Muscle of back (tissue), 11 donors: ENCODE measurements around the gene ZMIZ1. TPM values are rescaled to one million over a fixed set of nuclear protein-coding genes. Genes with fewer than 3 reads are reported as not detected.

ENCODE experiments used
- DNase-seq, 3 donors: peaks; one replicate each; pipeline versions ENCODE4 v3.0.0 to v3.0.0-alpha.2; 2013
- polyA plus RNA-seq, 10 donors: library from polyadenylated mRNA; unstranded; fragments of 120-200 nt; gene quantifications; one replicate each; pipeline ENCODE4 v1.2.1, GENCODE V29; 2013; ENCODE audit not compliant: insufficient read length in 10 of 10

The ZMIZ1 gene
- polyA plus RNA-seq, 10 donors: 27.1 to 52.0 (median 35.3) TPM

DNA sequence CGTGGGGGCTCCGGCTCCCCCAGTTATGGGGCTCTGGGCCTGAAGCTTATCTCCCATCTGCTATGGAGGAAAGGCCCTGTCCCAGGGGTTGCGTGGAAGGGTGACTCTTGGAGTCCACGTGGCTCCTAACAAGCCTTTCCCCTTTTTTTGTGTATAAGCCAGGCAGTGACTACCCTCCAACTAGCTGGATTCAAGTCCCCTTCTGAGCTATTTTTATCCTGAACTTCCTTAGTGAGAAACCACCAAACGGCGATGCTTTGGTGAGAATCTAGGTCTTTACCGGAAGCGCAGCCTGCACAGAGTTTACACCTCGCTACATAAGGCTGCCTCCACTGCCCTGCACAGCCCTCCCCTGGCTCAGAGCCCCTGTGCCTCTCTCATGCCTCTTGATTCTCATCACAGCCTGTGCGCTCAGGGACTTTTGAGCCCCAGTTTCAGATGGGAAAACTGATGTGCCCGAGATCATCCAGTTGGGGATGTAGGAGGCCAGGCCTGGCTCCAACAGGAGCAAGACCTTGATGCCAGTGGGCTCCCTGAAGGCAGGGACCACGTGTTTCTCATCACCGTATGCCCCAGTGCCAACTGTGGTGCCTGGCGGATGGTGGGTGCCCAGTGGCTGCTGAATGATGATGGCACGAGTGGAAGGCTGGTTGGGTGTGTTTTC lies 176.2 kb downstream of the ZMIZ1 start:
- no peak for DNase-seq

- DNase-seq: no peak
Measured at GRCh38 chr10:79245539-79246208, 176.9 kb downstream of the ZMIZ1 start.

- no peak for DNase-seq
Measured at GRCh38 chr10:79246209-79246581, 177.4 kb downstream of the ZMIZ1 start.

GRCh38 chr10:79246606-79247275 lies 178.0 kb downstream of the ZMIZ1 start:
- peak in 1 of 3 donors; percentile 61 for DNase-seq

DNA sequence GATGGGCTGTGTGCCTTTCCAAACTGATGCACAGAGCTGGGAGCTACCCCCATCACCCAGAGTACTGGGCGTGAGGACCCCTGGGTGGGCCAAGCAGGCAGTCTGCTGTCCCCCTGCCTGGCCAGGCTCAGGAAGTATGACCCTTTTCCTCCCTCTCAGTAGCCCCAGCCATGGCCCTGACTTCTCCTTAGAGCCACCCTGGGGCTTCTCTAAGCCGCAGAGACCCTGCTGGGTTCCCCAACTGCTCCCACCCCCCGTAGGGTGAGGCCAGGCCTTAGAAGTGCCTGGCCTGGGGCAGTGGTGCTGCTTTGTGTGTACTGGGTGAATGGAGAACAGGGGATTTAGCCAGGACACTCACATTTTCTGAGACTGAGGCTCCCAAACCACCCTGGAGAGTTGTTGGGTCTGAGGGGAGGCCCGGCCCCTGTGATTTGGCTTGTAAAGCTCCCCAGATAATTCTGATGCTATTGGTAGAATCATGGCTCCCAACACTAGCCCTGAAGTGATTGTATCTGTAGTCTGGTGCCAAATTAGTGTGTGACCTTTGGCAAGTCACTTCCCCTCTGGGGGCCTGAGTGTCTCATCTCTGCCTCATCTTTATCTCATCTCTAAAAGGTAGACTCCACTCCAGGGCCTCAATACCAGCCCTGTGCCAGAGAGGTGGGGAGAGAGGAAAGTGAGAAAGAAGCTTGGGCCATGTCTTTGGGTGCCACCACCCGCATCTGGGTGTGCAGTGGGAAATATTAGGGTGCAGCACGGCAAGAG lies 178.8 kb downstream of the ZMIZ1 start:
- DNase-seq: no peak

GRCh38 chr10:79248341-79249185 lies 179.8 kb downstream of the ZMIZ1 start:
- DNase-seq: peak in 1 of 3 donors; percentile 65

GRCh38 chr10:79249186-79250121 lies 180.7 kb downstream of the ZMIZ1 start:
- no peak for DNase-seq

- no peak for DNase-seq
Measured at GRCh38 chr10:79250259-79250658, 181.5 kb downstream of the ZMIZ1 start.

DNA sequence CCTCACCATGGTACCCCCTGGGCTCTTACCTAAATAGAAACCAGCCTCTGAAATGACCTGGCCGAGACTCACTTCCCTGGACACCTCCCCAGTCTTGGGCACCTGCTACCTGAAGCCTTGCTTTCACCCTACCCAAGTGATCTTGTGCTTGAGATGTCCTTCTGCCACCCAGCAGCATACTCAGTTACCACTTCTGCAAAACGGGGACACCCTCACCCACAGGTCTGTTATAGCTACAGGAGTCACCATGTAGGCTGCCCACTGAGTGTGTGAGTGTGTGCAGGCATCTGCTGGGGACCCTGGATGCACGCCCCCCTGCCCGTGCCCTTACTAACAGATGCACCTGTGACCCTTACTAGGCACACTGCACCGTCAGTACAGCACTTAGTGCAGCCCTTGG lies 183.7 kb downstream of the ZMIZ1 start:
- no peak for DNase-seq

- no peak for DNase-seq
Measured at GRCh38 chr10:79252971-79253370, 184.2 kb downstream of the ZMIZ1 start.

DNA sequence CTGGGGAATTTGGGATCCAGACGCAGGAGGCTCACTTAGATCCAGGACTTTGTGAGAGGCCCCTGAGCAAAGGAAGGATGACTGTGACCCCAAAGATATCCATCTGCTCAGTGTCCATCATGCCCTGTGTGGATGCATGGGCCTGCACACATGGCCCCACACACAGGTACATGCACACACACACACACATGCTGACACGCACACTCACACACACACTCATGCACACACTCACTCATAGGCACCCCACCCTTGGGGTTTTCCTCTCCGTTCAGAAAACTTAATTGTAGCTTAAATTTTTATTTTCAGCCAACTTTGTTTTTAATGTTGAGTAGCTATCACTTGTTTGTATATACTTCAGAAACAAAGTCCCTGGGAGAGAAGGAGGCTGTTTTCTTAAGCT lies 184.9 kb downstream of the ZMIZ1 start:
- no peak for DNase-seq

GRCh38 chr10:79254333-79255006 lies 185.7 kb downstream of the ZMIZ1 start:
- no peak for DNase-seq

DNA sequence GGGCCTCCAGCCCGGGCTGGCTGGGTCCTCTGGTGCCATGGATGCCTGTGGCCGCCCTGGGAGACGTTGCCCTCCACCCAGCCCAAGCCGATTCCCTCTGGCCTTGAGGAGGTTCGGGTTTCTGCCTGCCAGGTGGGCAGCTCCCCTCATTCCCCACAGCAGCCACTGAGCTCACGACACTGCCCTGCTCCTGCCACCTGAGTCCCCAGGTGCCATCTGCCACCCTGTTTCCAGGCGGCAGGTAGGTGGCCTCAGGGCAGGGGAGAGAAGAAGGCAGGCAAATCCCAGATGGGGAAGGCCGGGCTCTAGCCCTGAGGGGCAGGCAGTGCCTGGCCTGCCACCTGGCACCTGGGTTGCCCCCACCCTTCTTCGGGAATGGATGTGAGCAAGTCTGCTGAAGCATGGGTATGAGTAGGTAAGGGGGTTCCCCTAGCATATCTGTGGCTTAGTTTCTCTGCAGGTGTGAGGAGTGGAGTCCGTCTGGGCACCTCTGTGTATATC lies 186.3 kb downstream of the ZMIZ1 start:
- DNase-seq: no peak

DNA sequence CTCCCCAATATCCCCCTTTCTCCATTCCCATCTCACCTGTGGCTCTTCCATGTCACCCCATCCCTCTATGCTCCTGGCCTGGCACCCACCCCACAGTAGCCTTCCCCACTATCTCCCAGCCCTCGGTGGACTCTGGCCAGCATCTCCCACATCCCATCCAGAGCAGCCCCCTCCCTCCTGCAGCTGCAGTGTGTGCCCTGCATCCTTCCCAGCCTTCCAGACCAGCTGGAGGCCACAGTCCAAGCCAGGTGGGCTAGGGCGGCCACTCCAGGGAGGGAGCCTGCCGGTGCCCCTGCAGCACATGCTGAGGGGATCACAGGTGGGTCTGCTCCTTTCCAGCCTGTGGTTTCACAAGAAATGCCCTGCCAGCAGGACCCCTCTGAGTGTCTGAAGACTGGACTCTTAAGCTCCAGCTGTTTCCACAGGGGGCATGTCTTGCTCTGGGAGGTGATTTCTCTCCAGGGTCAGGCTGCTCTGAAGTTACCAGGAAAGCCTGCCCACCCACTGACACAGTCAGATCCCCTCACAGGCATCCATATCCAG lies 187.6 kb downstream of the ZMIZ1 start:
- no peak for DNase-seq

- no peak for DNase-seq
Measured at GRCh38 chr10:79258894-79259293, 190.1 kb downstream of the ZMIZ1 start.

GRCh38 chr10:79259834-79260233 lies 191.1 kb downstream of the ZMIZ1 start:
- no peak for DNase-seq

DNA sequence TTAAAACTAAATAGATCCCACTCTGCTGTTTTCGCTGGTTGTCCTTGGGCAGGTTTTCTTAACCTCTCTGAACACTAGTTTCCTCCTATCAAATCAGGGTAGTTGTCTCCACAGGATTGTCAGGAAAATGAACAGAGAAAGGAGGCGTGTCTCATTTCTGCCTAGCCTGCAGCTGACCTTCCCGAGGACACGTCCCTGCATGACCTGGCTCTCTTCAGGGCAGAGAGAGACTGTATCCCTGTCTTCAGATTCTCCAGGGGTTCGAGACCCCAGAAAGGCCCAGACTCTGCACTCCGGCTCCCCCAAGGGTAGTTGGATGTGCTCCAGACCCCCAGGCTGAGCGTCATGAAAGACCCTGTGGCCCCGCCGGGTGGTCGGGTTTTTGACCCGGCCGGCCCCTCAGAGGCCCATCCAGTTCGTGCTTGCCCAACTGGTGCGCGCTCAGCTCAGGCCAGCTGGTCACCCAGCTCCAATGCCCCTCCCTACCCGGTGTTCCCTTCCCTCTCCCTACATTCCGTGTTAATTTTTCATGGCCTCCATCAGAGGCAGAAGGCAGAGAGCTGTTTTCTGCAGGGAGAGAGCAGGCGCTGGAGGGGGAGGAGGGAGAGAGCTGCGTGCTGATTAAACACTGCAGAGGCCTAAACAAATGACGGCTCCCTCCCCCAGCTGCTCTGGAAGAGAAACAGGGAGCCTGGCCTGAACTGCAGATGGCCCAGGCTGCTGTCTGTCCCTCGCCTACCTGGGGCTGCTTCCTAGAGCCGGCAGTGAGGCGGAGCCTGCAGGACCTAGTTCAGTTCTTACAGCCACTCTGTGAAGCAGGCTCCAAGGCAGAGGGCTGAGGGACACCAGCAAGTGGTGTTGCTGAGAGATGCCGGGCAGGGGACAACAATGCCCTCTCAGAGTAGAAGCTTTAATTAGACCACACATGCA lies 192.3 kb downstream of the ZMIZ1 start:
- peak in 2 of 3 donors; percentile 35 to 73 for DNase-seq

DNA sequence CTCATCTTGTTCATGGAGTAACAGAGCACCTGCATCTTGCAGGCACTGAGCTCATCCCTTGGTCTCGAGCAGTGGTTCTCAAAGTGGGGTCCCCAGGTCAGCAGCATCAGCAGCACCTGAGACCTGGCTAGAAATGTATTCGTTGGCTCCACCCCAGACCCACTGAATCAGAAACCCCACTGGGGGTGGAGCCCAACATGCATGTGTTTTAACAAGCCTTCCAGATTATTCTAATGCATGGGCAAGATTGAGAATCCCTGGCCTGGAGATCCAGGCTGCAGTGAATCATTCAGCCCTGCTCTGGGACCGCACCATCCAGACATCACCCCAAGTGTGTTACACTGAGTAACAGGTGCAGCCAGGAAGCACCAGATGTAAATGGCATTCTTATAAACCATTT lies 193.4 kb downstream of the ZMIZ1 start:
- DNase-seq: no peak
